Measurements from ENCODE around the gene PDE4A.
A peak's percentile ranks its signal among the peaks of the same experiment; 100 is the strongest.

Gene PDE4A

GRCh38 chr19:10422846-10423245 lies 2.5 kb downstream of the PDE4A start:
- TF ChIP-seq CTCF (IDR thresholded peaks at IDR 0.05; ENCODE audit: extremely low read depth, insufficient read depth, missing control alignments), result no peak

GRCh38 chr19:10424011-10424637 lies 3.8 kb downstream of the PDE4A start:
- peak; percentile 92 for TF ChIP-seq CTCF (IDR thresholded peaks at IDR 0.05; ENCODE audit: extremely low read depth, insufficient read depth, missing control alignments)
- peak; percentile 74 for DNase-seq (ENCODE audit: low spot score)
- in situ Hi-C loops (cut with MboI; ENCODE audit: low pct_unique_long_range_greater_than_20kb, low sequenced_read_pairs, unreplicated experiment), result no loop called here

More at GRCh38 chr19:10422846-10423245, 2.5 kb downstream of the PDE4A start:
- in situ Hi-C loops (cut with MboI; ENCODE audit: low pct_unique_long_range_greater_than_20kb, low sequenced_read_pairs, unreplicated experiment), result no loop called here
- DNase-seq (ENCODE audit: low spot score), result no peak

- no peak for DNase-seq (ENCODE audit: low spot score)
- TF ChIP-seq CTCF (IDR thresholded peaks at IDR 0.05; ENCODE audit: extremely low read depth, insufficient read depth, missing control alignments), result no peak
- in situ Hi-C loops (cut with MboI; ENCODE audit: low pct_unique_long_range_greater_than_20kb, low sequenced_read_pairs, unreplicated experiment), result no loop called here
Measured at GRCh38 chr19:10427169-10427568, 6.8 kb downstream of the PDE4A start.

- in situ Hi-C loops (cut with MboI; ENCODE audit: low pct_unique_long_range_greater_than_20kb, low sequenced_read_pairs, unreplicated experiment), result no loop called here
- no peak for DNase-seq (ENCODE audit: low spot score)
Measured at GRCh38 chr19:10428996-10429381, 8.7 kb downstream of the PDE4A start.

GRCh38 chr19:10430505-10431253 lies 10.3 kb downstream of the PDE4A start:
- no peak for TF ChIP-seq CTCF (IDR thresholded peaks at IDR 0.05; ENCODE audit: extremely low read depth, insufficient read depth, missing control alignments)
- in situ Hi-C loops (cut with MboI; ENCODE audit: low pct_unique_long_range_greater_than_20kb, low sequenced_read_pairs, unreplicated experiment), result no loop called here
- peak; percentile 86 for DNase-seq (ENCODE audit: low spot score)

More at GRCh38 chr19:10428996-10429381, 8.7 kb downstream of the PDE4A start:
- TF ChIP-seq CTCF (IDR thresholded peaks at IDR 0.05; ENCODE audit: extremely low read depth, insufficient read depth, missing control alignments), result no peak

GRCh38 chr19:10431254-10431942 lies 11.1 kb downstream of the PDE4A start:
- in situ Hi-C loops (cut with MboI; ENCODE audit: low pct_unique_long_range_greater_than_20kb, low sequenced_read_pairs, unreplicated experiment), result no loop called here
- DNase-seq (ENCODE audit: low spot score), result peak; percentile 75
- TF ChIP-seq CTCF (IDR thresholded peaks at IDR 0.05; ENCODE audit: extremely low read depth, insufficient read depth, missing control alignments), result no peak
